HEK293 (cell line): ENCODE results near the gene DCAF15.

Experiments used
- CTCF ChIA-PET: fragments of 350-600 bp; formaldehyde crosslinking; extraction: SDS; loops from one replicate; lab custom pipeline; 2021; ENCODE audit warnings: antibody characterized with exemption; lab: Yijun Ruan, JAX
- POLR2A ChIA-PET: fragments of 300-600 bp; formaldehyde crosslinking; extraction: SDS; loops from one replicate; lab custom pipeline; 2020; ENCODE audit warnings: antibody characterized with exemption, inconsistent platforms; lab: Yijun Ruan, JAX
- H3K27ac ChIP-seq: fragments of 200-500 bp; sonication (Bioruptor generic); 2 replicates; pipeline ENCODE4 v1.5.1; 2014; ENCODE audit warnings: low read depth, low read length, control low read depth, inconsistent platforms; ENCODE audit errors: extremely low read depth
- H3K36me3 ChIP-seq, 2 experiments: fragments of 200-500 bp in 1 of 2; sonication (Bioruptor generic) in 1 of 2; 1 replicate in 1 of 2; 2 replicates in 1 of 2; pipeline ENCODE4 v1.5.1; 2014 to 2017; ENCODE audit warnings: inconsistent platforms in 2 of 2, low read length in 2 of 2; ENCODE audit not compliant: control insufficient read depth in 2 of 2, insufficient read depth in 1 of 2
- H3K4me1 ChIP-seq: fragments of 200-500 bp; sonication (Bioruptor generic); 2 replicates; pipeline ENCODE4 v1.5.1; 2014; ENCODE audit warnings: mild to moderate bottlenecking, low read length, inconsistent platforms; ENCODE audit not compliant: control insufficient read depth, insufficient read depth
- H3K4me3 ChIP-seq: 2 replicates; pipeline ENCODE4 v1.5.1; 2011; ENCODE audit warnings: low read depth, mild to moderate bottlenecking, control low read depth, low read length, moderate library complexity
- H3K9me3 ChIP-seq: fragments of 200-500 bp; sonication (Bioruptor generic); 2 replicates; pipeline ENCODE4 v1.5.1; 2014; ENCODE audit warnings: low read depth, low read length, inconsistent platforms; ENCODE audit not compliant: control insufficient read depth, insufficient read depth
- KLF7 ChIP-seq: fragments of 450-650 bp; formaldehyde crosslinking; IDR thresholded peaks from 2 replicates; pipeline ENCODE4 v1.5.1; 2016; ENCODE audit warnings: missing biosample characterization, missing genetic modification characterization, borderline replicate concordance
- SP2 ChIP-seq: fragments of 450-650 bp; formaldehyde crosslinking; IDR thresholded peaks from 2 replicates; pipeline ENCODE4 v1.5.1; 2016; ENCODE audit warnings: missing biosample characterization, missing genetic modification characterization
- YY1 ChIP-seq: fragments of 450-650 bp; formaldehyde crosslinking; IDR thresholded peaks from 2 replicates; pipeline ENCODE4 v1.5.1; 2018; ENCODE audit warnings: missing biosample characterization, missing genetic modification characterization
- ZBTB10 ChIP-seq: fragments of 450-650 bp; formaldehyde crosslinking; IDR thresholded peaks from 2 replicates; pipeline ENCODE4 v1.5.1; 2016; ENCODE audit warnings: missing biosample characterization, missing genetic modification characterization
- ZBTB49 ChIP-seq: fragments of 450-650 bp; formaldehyde crosslinking; IDR thresholded peaks from 2 replicates; pipeline ENCODE4 v1.5.1; 2016; ENCODE audit warnings: missing biosample characterization, missing genetic modification characterization, low read depth
- ZNF132 ChIP-seq: fragments of 450-650 bp; formaldehyde crosslinking; IDR thresholded peaks from 2 replicates; pipeline ENCODE4 v1.5.1; 2017; ENCODE audit warnings: missing biosample characterization, missing genetic modification characterization, borderline replicate concordance
- ZNF37A ChIP-seq: fragments of 450-650 bp; IDR thresholded peaks from 2 replicates; pipeline ENCODE4 v1.5.1; 2018; ENCODE audit warnings: missing biosample characterization, missing genetic modification characterization
- ZNF600 ChIP-seq: fragments of 450-650 bp; formaldehyde crosslinking; IDR thresholded peaks from 2 replicates; pipeline ENCODE4 v1.5.1; 2016; ENCODE audit warnings: missing biosample characterization, missing genetic modification characterization
- ZSCAN16 ChIP-seq: fragments of 450-650 bp; formaldehyde crosslinking; IDR thresholded peaks from 2 replicates; pipeline ENCODE4 v1.5.1; 2016; ENCODE audit warnings: missing biosample characterization, missing genetic modification characterization
- ZSCAN30 ChIP-seq: fragments of 450-650 bp; IDR thresholded peaks from 2 replicates; pipeline ENCODE4 v1.5.1; 2018; ENCODE audit warnings: missing biosample characterization, mild to moderate bottlenecking, missing genetic modification characterization, moderate library complexity
- ZSCAN5A ChIP-seq: fragments of 450-650 bp; formaldehyde crosslinking; IDR thresholded peaks from 2 replicates; pipeline ENCODE4 v1.5.1; 2016; ENCODE audit warnings: missing biosample characterization, missing genetic modification characterization
- TF ChIP-seq, protein P1 (sequence below): fragments of 450-650 bp; formaldehyde crosslinking; IDR thresholded peaks from 2 replicates; pipeline ENCODE4; 2016; ENCODE audit warnings: missing biosample characterization, missing genetic modification characterization
- TF ChIP-seq, protein P2 (sequence below): fragments of 450-650 bp; formaldehyde crosslinking; IDR thresholded peaks from 2 replicates; pipeline ENCODE4 v1.5.1; 2016; ENCODE audit warnings: missing biosample characterization, missing genetic modification characterization

Gene DCAF15

DNA sequence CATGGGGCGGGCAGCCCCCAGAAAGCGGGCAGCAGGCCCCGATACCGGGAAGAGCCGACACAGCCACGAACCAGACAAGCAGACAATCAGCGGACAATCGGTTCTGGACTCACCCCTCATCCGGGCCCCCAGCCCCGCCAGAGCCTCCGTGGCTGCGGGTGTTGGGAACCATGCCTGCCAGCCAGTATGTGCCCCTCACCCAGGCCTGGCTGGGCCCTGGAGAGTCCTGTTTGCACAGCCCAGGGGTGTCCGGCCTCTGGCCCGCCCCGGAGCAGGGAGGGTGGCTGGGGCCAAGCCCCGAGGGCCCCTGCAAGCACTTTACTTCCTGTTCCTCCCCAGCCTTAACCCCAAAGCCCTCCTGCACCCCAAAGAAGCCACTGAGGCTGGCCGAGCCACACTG, 21.9 kb upstream of the DCAF15 start:
- POLR2A ChIA-PET, result interaction anchor here (0.7 to 1.8 kb wide), 3 partner anchors 9 to 196 kb away, joined by 3 to 7 read pairs (median 4); no protein-coding TSS in a partner anchor

More for the DNA sequence above, 21.9 kb upstream of the DCAF15 start:
- Histone ChIP-seq H3K36me3 (peaks cover 3 to 41% of the 10 kb centered on the region in 2 experiments; a peak in 2 of 3 replicates), H3K9me3 (no peaks in the 10 kb centered on the region), H3K27ac (no peak overlapping the region), H3K4me1 (no peaks in the 10 kb centered on the region), H3K4me3 (no peak overlapping the region)
- TF ChIP-seq YY1 (tag by site-specific recombination), result no peak
- no peak for TF ChIP-seq ZSCAN16
- TF ChIP-seq ZBTB10 (tag by site-specific recombination), result no peak
- TF ChIP-seq ZNF132 (tag by site-specific recombination), result no peak
- TF ChIP-seq ZNF600 (tag by site-specific recombination), result 0 out of 2 replicates have a peak, but pooled peaks have one; percentile 28
- no peak for TF ChIP-seq ZSCAN30 (tag by site-specific recombination)
- TF ChIP-seq ZNF37A, result no peak
- TF ChIP-seq, protein P1, sequence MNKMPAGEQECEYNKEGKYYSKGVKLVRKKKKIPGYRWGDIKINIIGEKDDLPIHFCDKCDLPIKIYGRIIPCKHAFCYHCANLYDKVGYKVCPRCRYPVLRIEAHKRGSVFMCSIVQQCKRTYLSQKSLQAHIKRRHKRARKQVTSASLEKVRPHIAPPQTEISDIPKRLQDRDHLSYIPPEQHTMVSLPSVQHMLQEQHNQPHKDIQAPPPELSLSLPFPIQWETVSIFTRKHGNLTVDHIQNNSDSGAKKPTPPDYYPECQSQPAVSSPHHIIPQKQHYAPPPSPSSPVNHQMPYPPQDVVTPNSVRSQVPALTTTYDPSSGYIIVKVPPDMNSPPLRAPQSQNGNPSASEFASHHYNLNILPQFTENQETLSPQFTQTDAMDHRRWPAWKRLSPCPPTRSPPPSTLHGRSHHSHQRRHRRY (tag by site-specific recombination), result no peak
- TF ChIP-seq ZSCAN5A, result no peak
- TF ChIP-seq KLF7, result no peak
- TF ChIP-seq ZBTB49 (tag by site-specific recombination), result no peak
- peak; percentile 24; the same call in 1 of the 2 replicates for TF ChIP-seq SP2 (tag by site-specific recombination)
- TF ChIP-seq, protein P2, sequence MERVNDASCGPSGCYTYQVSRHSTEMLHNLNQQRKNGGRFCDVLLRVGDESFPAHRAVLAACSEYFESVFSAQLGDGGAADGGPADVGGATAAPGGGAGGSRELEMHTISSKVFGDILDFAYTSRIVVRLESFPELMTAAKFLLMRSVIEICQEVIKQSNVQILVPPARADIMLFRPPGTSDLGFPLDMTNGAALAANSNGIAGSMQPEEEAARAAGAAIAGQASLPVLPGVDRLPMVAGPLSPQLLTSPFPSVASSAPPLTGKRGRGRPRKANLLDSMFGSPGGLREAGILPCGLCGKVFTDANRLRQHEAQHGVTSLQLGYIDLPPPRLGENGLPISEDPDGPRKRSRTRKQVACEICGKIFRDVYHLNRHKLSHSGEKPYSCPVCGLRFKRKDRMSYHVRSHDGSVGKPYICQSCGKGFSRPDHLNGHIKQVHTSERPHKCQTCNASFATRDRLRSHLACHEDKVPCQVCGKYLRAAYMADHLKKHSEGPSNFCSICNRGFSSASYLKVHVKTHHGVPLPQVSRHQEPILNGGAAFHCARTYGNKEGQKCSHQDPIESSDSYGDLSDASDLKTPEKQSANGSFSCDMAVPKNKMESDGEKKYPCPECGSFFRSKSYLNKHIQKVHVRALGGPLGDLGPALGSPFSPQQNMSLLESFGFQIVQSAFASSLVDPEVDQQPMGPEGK (tag by site-specific recombination), result no peak
- CTCF ChIA-PET, result interaction anchor here (1.0 kb wide), 2 partner anchors 23 to 145 kb away, joined by 4 to 5 read pairs; no protein-coding TSS in a partner anchor
